HepG2 (cell line): ENCODE data around the gene SCAI. TPM values are rescaled to one million over a fixed set of nuclear protein-coding genes. Genes with fewer than 3 reads are reported as not detected.

ENCODE experiments used
- SMYD3 ChIP-seq: sonication (generic); formaldehyde crosslinking; IDR thresholded peaks from 2 replicates; pipeline ENCODE4 v1.8.1; 2023; ENCODE audit warnings: mild to moderate bottlenecking, missing genetic modification reagents
- SUZ12 ChIP-seq: fragments of 150-350 bp; IDR thresholded peaks from 2 replicates; pipeline ENCODE4 v1.6.1; 2014; ENCODE audit warnings: low read depth, low read length
- TMF1 ChIP-seq: sonication (generic); formaldehyde crosslinking; IDR thresholded peaks from 2 replicates; pipeline ENCODE4 v1.8.1; 2022; ENCODE audit warnings: low read depth, missing genetic modification reagents
- ZNF256 ChIP-seq: sonication (generic); formaldehyde crosslinking; conservative IDR thresholded peaks from 2 replicates; pipeline ENCODE4 v1.4.0; 2020; ENCODE audit warnings: missing genetic modification reagents
- ZNF292 ChIP-seq: sonication (generic); formaldehyde crosslinking; IDR thresholded peaks from 2 replicates; pipeline ENCODE4 v1.8.1; 2022; ENCODE audit warnings: mild to moderate bottlenecking, low read depth, missing genetic modification reagents, borderline replicate concordance
- ZNF781 ChIP-seq: sonication (generic); formaldehyde crosslinking; IDR thresholded peaks from 2 replicates; pipeline ENCODE4 v1.5.1; 2020; ENCODE audit warnings: borderline replicate concordance, mild to moderate bottlenecking, missing genetic modification reagents; ENCODE audit errors: not compliant biosample characterization
- polyA plus RNA-seq, 8 experiments: library from polyadenylated mRNA; depleted of rRNA in 3 of 8; stranded (reverse) in 7 of 8; unstranded in 1 of 8; fragments of >200 nt; fragmentation: Illumina TruSeq in 4 of 8; extraction: Trizol in 4 of 8; gene quantifications; 2 replicates each; pipeline versions ENCODE4 v1.2.1 to v1.2.3, GENCODE V29; 2011 to 2016; ENCODE audit warnings: low read depth in 4 of 8, missing spikeins in 1 of 8, mixed read lengths in 1 of 8; ENCODE audit not compliant: insufficient read depth in 1 of 8
- total RNA-seq, 5 experiments: library from RNA; depleted of rRNA; stranded (reverse); fragments of >200 nt; fragmentation: Illumina TruSeq; extraction: Trizol; gene quantifications; 2 replicates each; pipeline ENCODE4 v1.2.3, GENCODE V29; 2016; ENCODE audit warnings: low read depth in 1 of 5
- TF ChIP-seq, protein P1 (sequence below): IDR thresholded peaks from 2 replicates; pipeline ENCODE4 v1.6.1; 2016
- TF ChIP-seq, protein P2 (sequence below): sonication (generic); formaldehyde crosslinking; IDR thresholded peaks from 2 replicates; pipeline ENCODE4 v1.4.0; 2020; ENCODE audit warnings: missing genetic modification reagents
- TF ChIP-seq, protein P3 (sequence below), 2 experiments: fragments of 450-650 bp in 1 of 2; sonication (generic) in 1 of 2; formaldehyde crosslinking in 1 of 2; IDR thresholded peaks; 2 replicates each; pipeline versions ENCODE4 v1.6.1 to v1.8.0; 2016 to 2022; ENCODE audit warnings: antibody characterized with exemption in 1 of 2, mild to moderate bottlenecking in 1 of 2, missing genetic modification reagents in 1 of 2
- TF ChIP-seq, protein P4 (sequence below): sonication (generic); formaldehyde crosslinking; IDR thresholded peaks from 2 replicates; pipeline ENCODE4 v1.5.0; 2020; ENCODE audit warnings: missing genetic modification reagents
- TF ChIP-seq, protein P5 (sequence below): sonication (generic); formaldehyde crosslinking; IDR thresholded peaks from 2 replicates; pipeline ENCODE4 v1.9.0; 2021; ENCODE audit warnings: missing genetic modification reagents, mild to moderate bottlenecking, borderline replicate concordance

Gene SCAI
- total and polyA plus RNA-seq, 2 of the 13 experiments (the other 11 are each of a cell fraction or from before 2014, with no cell fraction given), result 4.4 to 8.4 TPM

DNA sequence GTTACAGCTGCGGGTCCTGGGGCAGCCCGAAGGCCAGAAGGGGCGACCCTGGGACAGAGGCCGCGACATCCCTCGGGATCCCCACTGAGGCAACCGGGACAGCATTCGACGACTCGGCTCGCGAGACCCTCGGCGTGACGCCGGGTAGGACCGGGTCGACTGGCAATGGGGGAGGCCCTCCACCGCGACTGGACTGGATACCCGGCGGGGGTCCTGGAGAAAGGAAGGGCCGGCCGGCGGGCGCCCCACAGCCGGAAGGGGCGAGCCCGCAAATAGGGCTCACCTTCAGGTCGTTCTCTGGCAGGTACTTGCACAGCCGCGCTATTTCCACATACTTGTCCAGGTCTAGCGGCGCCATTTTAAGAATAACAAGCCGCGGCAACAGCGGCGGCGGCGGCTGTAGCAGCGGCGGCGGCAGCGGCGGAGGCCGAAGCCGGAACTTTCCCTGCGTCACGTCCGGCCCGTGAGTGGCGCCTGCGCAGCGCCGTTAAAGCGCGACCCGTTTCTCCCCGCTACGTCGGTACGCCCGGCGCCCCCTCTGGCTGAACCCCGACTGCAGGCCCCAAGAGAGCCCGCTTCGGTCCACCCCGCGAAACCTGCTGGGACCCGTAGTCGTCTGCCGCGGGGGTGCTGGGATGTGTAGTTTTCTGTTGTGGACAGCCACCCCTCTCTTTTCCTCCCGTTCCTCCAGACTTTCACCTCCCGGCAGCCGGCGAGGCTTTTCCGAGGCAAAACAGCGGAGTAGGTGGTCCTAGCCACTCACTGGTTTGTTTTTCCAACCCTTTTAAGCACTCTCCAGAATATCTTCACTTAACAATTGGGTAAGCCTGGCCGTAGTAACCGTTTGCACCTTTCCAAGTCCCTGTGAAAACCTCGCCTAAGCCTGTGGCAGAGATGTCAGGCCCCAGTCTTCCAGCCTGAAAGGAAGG lies 46.3 kb upstream of the SCAI start, which contains the start of gene PPP6C (continued):
- TF ChIP-seq, protein P1, sequence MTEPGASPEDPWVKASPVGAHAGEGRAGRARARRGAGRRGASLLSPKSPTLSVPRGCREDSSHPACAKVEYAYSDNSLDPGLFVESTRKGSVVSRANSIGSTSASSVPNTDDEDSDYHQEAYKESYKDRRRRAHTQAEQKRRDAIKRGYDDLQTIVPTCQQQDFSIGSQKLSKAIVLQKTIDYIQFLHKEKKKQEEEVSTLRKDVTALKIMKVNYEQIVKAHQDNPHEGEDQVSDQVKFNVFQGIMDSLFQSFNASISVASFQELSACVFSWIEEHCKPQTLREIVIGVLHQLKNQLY, result no peak
- TF ChIP-seq, protein P2, sequence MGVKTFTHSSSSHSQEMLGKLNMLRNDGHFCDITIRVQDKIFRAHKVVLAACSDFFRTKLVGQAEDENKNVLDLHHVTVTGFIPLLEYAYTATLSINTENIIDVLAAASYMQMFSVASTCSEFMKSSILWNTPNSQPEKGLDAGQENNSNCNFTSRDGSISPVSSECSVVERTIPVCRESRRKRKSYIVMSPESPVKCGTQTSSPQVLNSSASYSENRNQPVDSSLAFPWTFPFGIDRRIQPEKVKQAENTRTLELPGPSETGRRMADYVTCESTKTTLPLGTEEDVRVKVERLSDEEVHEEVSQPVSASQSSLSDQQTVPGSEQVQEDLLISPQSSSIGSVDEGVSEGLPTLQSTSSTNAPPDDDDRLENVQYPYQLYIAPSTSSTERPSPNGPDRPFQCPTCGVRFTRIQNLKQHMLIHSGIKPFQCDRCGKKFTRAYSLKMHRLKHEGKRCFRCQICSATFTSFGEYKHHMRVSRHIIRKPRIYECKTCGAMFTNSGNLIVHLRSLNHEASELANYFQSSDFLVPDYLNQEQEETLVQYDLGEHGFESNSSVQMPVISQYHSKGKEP (CRISPR knock-in tag), result no peak
- TF ChIP-seq SMYD3 (CRISPR knock-in tag) (0 out of 2 replicates have a peak, but pooled peaks have one; percentile 52), SUZ12 (peak; percentile 81), TMF1 (CRISPR knock-in tag) (peak; percentile 65; the same call in 1 of the 2 replicates), ZNF781 (no peak), ZNF256 (CRISPR knock-in tag) (no peak), ZNF292 (no peak)
- TF ChIP-seq, protein P3, sequence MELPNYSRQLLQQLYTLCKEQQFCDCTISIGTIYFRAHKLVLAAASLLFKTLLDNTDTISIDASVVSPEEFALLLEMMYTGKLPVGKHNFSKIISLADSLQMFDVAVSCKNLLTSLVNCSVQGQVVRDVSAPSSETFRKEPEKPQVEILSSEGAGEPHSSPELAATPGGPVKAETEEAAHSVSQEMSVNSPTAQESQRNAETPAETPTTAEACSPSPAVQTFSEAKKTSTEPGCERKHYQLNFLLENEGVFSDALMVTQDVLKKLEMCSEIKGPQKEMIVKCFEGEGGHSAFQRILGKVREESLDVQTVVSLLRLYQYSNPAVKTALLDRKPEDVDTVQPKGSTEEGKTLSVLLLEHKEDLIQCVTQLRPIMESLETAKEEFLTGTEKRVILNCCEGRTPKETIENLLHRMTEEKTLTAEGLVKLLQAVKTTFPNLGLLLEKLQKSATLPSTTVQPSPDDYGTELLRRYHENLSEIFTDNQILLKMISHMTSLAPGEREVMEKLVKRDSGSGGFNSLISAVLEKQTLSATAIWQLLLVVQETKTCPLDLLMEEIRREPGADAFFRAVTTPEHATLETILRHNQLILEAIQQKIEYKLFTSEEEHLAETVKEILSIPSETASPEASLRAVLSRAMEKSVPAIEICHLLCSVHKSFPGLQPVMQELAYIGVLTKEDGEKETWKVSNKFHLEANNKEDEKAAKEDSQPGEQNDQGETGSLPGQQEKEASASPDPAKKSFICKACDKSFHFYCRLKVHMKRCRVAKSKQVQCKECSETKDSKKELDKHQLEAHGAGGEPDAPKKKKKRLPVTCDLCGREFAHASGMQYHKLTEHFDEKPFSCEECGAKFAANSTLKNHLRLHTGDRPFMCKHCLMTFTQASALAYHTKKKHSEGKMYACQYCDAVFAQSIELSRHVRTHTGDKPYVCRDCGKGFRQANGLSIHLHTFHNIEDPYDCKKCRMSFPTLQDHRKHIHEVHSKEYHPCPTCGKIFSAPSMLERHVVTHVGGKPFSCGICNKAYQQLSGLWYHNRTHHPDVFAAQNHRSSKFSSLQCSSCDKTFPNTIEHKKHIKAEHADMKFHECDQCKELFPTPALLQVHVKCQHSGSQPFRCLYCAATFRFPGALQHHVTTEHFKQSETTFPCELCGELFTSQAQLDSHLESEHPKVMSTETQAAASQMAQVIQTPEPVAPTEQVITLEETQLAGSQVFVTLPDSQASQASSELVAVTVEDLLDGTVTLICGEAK (IDR thresholded peaks at IDR 0.05), result peak; percentile 11; the same call in 1 of the 2 replicates
- TF ChIP-seq, protein P3 (CRISPR knock-in tag; IDR thresholded peaks at IDR 0.05), result peak; percentile 60; the same call in 1 of the 2 replicates
- TF ChIP-seq, protein P4, sequence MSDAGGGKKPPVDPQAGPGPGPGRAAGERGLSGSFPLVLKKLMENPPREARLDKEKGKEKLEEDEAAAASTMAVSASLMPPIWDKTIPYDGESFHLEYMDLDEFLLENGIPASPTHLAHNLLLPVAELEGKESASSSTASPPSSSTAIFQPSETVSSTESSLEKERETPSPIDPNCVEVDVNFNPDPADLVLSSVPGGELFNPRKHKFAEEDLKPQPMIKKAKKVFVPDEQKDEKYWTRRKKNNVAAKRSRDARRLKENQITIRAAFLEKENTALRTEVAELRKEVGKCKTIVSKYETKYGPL (CRISPR knock-in tag), result no peak
- TF ChIP-seq, protein P5, sequence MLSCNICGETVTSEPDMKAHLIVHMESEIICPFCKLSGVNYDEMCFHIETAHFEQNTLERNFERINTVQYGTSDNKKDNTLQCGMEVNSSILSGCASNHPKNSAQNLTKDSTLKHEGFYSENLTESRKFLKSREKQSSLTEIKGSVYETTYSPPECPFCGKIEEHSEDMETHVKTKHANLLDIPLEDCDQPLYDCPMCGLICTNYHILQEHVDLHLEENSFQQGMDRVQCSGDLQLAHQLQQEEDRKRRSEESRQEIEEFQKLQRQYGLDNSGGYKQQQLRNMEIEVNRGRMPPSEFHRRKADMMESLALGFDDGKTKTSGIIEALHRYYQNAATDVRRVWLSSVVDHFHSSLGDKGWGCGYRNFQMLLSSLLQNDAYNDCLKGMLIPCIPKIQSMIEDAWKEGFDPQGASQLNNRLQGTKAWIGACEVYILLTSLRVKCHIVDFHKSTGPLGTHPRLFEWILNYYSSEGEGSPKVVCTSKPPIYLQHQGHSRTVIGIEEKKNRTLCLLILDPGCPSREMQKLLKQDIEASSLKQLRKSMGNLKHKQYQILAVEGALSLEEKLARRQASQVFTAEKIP (CRISPR knock-in tag), result no peak
